Esophagus muscularis mucosa (tissue), 4 donors: ENCODE measurements around the gene SLC10A7. TPM values are rescaled to one million over a fixed set of nuclear protein-coding genes. Genes with fewer than 3 reads are reported as not detected.
A peak's percentile ranks its signal among the peaks of the same experiment; 100 is the strongest.

ENCODE experiments used
- DNase-seq: peaks from one replicate; pipeline ENCODE4 v3.0.0-alpha.2; 2017; ENCODE audit errors: extremely low spot score
- H3K27ac ChIP-seq, 4 donors: fragments of 200-600 bp; sonication (generic); replicated peaks in 1 of 4; 1 replicate in 3 of 4; 2 replicates in 1 of 4; pipeline ENCODE4 v1.5.1; 2016 to 2019; ENCODE audit warnings: mild to moderate bottlenecking in 1 of 4
- H3K27me3 ChIP-seq, 4 donors: fragments of 200-600 bp; sonication (generic); one replicate each; pipeline versions ENCODE4 v1.5.1 to v1.6.0; 2016 to 2019
- H3K36me3 ChIP-seq, 4 donors: fragments of 200-600 bp; sonication (generic); one replicate each; pipeline ENCODE4 v1.5.1; 2016 to 2019
- H3K4me1 ChIP-seq, 4 donors: fragments of 200-600 bp; sonication (generic); one replicate each; pipeline ENCODE4 v1.5.1; 2016 to 2019
- H3K4me3 ChIP-seq, 4 donors: fragments of 200-600 bp; sonication (generic); 1 replicate in 2 of 4; 2 replicates in 2 of 4; pipeline ENCODE4 v1.5.1; 2016 to 2019; ENCODE audit warnings: mild to moderate bottlenecking in 4 of 4, moderate library complexity in 1 of 4
- H3K9me3 ChIP-seq, 4 donors: fragments of 200-600 bp; sonication (generic); 1 replicate in 3 of 4; 2 replicates in 1 of 4; pipeline ENCODE4 v1.5.1; 2016 to 2019
- EP300 ChIP-seq: sonication (generic); formaldehyde crosslinking; IDR thresholded peaks from one replicate; pipeline ENCODE4 v1.6.1; 2017; ENCODE audit warnings: antibody characterized with exemption
- POLR2A ChIP-seq: fragments of 450-650 bp; IDR thresholded peaks from one replicate; pipeline ENCODE4 v1.6.1; 2017; ENCODE audit warnings: antibody characterized with exemption, moderate library complexity, mild to moderate bottlenecking, low read depth
- POLR2AphosphoS5 ChIP-seq, 2 donors: sonication (generic); formaldehyde crosslinking; IDR thresholded peaks; one replicate each; pipeline ENCODE4 v1.6.1; 2017; ENCODE audit warnings: antibody characterized with exemption in 2 of 2
- WGBS: methylation state at CpG from one replicate; pipeline ENCODE4 v1.1.5; 2018; 5-methylcytosine and 5-hydroxymethylcytosine counted together
- intact Hi-C: fragments of 100-400 bp; cut with DNase I; formaldehyde crosslinking; loops from one replicate; pipeline ENCODE4 v1.15.1; 2023
- total RNA-seq, 4 donors: library from RNA; depleted of rRNA; stranded (reverse); fragments of >200 nt; gene quantifications; one replicate each; pipeline versions ENCODE4 v1.1.0 to v1.2.1, GENCODE V29; 2016
- TF ChIP-seq, protein P1 (sequence below), 3 experiments: fragments of 200-600 bp in 2 of 3; fragments of 450-650 bp in 1 of 3; sonication (generic) in 2 of 3; IDR thresholded peaks; one replicate each; pipeline ENCODE4 v1.5.1; 2017 to 2019; ENCODE audit warnings: antibody characterized with exemption in 3 of 3, mild to moderate bottlenecking in 2 of 3, moderate library complexity in 1 of 3

SLC10A7 gene
- total RNA-seq, 4 donors from 2014 or later, result 3.3 to 6.2 (median 5.7) TPM

DNA sequence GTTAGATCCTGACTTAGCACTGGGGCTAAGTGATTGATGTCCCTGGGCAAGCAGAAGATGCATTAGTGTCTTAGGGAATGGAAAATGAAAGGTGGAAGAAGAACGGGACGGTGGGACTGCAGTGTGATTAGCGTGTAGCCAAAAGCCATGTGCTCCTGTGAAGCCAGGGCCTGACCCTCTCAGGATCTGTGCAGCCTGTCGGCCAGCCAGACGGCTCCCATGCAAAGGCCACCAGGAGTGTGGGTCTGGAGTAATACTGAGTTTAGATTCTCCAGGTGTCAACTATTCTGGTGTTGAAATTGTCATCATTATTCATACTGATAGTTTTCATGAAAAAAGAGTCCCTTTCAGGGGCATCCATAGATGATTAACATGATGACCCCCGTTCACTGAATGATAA is 275.4 kb downstream of the SLC10A7 start:
- Histone ChIP-seq H3K4me3 (no peak overlapping the region), H3K27me3 (no peaks in the 10 kb centered on the region), H3K27ac (no peak overlapping the region), H3K4me1 (peaks cover 26 to 48% (median 47%) of the 10 kb centered on the region in 4 donors), H3K9me3 (no peaks in the 10 kb centered on the region), H3K36me3 (no peaks in the 10 kb centered on the region)
- intact Hi-C loops, result no loop called here
- peak; percentile 64 for DNase-seq
- 67% methylated on average over 6 of the region's 6 CpGs for WGBS
- TF ChIP-seq, protein P1, sequence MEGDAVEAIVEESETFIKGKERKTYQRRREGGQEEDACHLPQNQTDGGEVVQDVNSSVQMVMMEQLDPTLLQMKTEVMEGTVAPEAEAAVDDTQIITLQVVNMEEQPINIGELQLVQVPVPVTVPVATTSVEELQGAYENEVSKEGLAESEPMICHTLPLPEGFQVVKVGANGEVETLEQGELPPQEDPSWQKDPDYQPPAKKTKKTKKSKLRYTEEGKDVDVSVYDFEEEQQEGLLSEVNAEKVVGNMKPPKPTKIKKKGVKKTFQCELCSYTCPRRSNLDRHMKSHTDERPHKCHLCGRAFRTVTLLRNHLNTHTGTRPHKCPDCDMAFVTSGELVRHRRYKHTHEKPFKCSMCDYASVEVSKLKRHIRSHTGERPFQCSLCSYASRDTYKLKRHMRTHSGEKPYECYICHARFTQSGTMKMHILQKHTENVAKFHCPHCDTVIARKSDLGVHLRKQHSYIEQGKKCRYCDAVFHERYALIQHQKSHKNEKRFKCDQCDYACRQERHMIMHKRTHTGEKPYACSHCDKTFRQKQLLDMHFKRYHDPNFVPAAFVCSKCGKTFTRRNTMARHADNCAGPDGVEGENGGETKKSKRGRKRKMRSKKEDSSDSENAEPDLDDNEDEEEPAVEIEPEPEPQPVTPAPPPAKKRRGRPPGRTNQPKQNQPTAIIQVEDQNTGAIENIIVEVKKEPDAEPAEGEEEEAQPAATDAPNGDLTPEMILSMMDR (IDR thresholded peaks at IDR 0.05), result no peak
- TF ChIP-seq POLR2AphosphoS5 (IDR thresholded peaks at IDR 0.05) (no peak), POLR2A (no peak), EP300 (no peak)

DNA sequence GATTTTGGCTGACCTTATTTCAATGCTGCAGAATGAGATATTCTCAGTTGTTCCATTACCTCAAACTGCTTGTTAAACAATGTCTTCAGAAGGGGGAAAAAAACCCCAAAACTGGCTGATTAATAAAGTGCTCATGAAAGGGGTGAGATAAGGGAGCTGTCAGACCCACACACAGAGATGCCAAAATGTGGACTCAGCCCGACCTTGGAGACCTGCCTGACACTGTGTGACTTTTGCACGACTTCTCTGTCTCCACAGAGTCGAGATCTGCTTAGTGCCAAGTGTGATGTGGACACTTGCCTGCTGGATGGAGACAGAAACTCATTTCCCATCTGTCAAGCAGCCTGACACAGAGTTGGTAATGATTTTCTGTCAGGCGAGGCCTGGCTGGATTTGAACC is 275.9 kb downstream of the SLC10A7 start:
- TF ChIP-seq EP300 (no peak), POLR2A (no peak), POLR2AphosphoS5 (IDR thresholded peaks at IDR 0.05) (no peak)
- TF ChIP-seq, protein P1 (IDR thresholded peaks at IDR 0.05), result no peak
- no peak overlapping the region for H3K27ac ChIP-seq
- WGBS, result 47% methylated on average over 4 of the region's 4 CpGs
- H3K4me1 ChIP-seq, result peaks cover 32 to 53% (median 52%) of the 10 kb centered on the region in 4 donors
- no peaks in the 10 kb centered on the region for H3K36me3 ChIP-seq
- peak; percentile 82 for DNase-seq
- no peaks in the 10 kb centered on the region for H3K9me3 ChIP-seq
- H3K27me3 ChIP-seq, result no peaks in the 10 kb centered on the region
- intact Hi-C loops, result no loop called here
- H3K4me3 ChIP-seq, result no peak overlapping the region

DNA sequence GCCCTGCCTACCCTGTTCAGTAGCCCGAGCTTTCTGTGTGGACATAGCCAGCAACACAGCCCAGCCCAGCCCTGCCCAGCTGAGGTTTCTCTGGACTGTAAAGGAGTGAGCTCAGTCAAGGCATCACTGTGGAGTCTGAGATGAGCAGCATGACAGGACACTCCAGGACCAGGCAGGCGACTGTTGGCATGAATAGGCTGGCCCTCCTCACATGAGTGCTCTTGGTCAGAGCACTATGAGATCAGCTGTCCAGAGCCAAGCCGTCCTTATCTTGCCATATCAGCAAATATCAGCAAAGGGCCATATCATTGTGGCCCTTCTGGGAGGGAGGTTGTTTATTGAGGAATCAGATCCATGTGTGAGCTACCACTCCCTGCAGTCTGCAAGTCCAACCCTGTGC is 276.5 kb downstream of the SLC10A7 start:
- no peak for TF ChIP-seq POLR2AphosphoS5 (IDR thresholded peaks at IDR 0.05)
- TF ChIP-seq EP300, result no peak
- TF ChIP-seq, protein P1 (IDR thresholded peaks at IDR 0.05), result no peak
- no peak for TF ChIP-seq POLR2A
- peaks cover 33 to 55% (median 53%) of the 10 kb centered on the region in 4 donors for H3K4me1 ChIP-seq
- WGBS, result 65% methylated on average over 2 of the region's 3 CpGs
- intact Hi-C loops, result no loop called here
- H3K27me3 ChIP-seq, result no peaks in the 10 kb centered on the region
- no peaks in the 10 kb centered on the region for H3K36me3 ChIP-seq
- no peaks in the 10 kb centered on the region for H3K9me3 ChIP-seq
- H3K4me3 ChIP-seq, result no peak overlapping the region
- peak overlapping the region in 1 of 4 donors; percentile 33 for H3K27ac ChIP-seq
- DNase-seq, result peak; percentile 81

DNA sequence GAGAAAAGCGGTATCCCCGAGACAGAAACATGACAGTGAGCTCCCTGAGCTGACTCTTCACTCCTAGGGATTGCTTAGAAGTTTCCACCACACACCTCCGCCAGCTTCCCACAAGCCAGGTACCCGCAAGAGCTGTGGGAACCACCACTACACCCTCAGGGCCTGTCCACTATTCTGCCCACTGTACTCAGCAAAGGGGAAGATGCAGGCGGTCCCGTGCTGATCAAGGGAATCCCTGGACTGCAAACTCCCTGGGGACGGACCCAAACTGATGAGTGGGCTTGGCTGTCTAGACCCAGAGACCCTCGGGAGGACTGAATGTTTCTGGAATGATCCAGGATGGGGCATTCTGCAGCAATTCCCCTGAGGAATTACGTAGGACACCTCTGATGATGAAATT is 277.2 kb downstream of the SLC10A7 start:
- no peaks in the 10 kb centered on the region for H3K9me3 ChIP-seq
- no peak for TF ChIP-seq POLR2A
- TF ChIP-seq, protein P1 (IDR thresholded peaks at IDR 0.05), result no peak
- TF ChIP-seq EP300, result no peak
- TF ChIP-seq POLR2AphosphoS5 (IDR thresholded peaks at IDR 0.05), result no peak
- intact Hi-C loops, result no loop called here
- DNase-seq, result peak; percentile 66
- H3K27ac ChIP-seq, result peak overlapping the region in 1 of 4 donors; percentile 33
- peaks cover 33 to 55% (median 53%) of the 10 kb centered on the region in 4 donors for H3K4me1 ChIP-seq
- no peaks in the 10 kb centered on the region for H3K36me3 ChIP-seq
- 92% methylated on average over 5 of the region's 9 CpGs for WGBS
- H3K27me3 ChIP-seq, result no peaks in the 10 kb centered on the region
- no peak overlapping the region for H3K4me3 ChIP-seq

DNA sequence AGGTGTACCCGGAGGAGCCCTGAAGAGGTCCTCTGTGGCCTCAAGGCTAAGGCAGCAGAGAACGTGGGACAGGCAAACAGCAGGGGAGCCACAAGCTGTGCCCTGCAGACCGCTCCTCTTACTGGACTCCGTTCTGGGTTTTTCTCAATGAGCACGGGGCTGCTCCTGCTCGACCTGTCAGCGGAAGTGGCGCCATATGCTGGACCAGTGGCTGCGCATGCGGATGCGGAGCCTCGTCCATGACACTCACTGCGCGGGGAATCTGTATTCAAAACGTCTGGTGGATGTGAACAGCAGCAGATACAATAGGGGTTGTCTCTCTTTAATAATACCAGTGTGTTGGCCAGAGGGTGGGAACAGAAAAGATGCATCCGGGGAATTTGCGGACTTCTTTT is 277.9 kb downstream of the SLC10A7 start:
- H3K4me1 ChIP-seq, result peaks cover 33 to 56% (median 53%) of the 10 kb centered on the region in 4 donors
- H3K9me3 ChIP-seq, result no peaks in the 10 kb centered on the region
- H3K27me3 ChIP-seq, result no peaks in the 10 kb centered on the region
- no peak overlapping the region for H3K27ac ChIP-seq
- 94% methylated on average over 14 of the region's 17 CpGs for whole genome bisulfite sequencing
- intact Hi-C loops, result no loop called here
- H3K36me3 ChIP-seq, result no peaks in the 10 kb centered on the region
- H3K4me3 ChIP-seq, result no peak overlapping the region
- TF ChIP-seq POLR2AphosphoS5 (IDR thresholded peaks at IDR 0.05) (no peak), EP300 (no peak), POLR2A (no peak)
- TF ChIP-seq, protein P1 (IDR thresholded peaks at IDR 0.05), result no peak
- DNase-seq, result no peak
